Neuronal stem cell (in vitro differentiated cells): ENCODE measurements around the gene STARD13.

Source experiments
- DNase-seq: peaks from one replicate; pipeline ENCODE4 v3.0.0-alpha.2; 2013; ENCODE audit warnings: low spot score
- H2AFZ ChIP-seq: one replicate; pipeline ENCODE4 v1.6.1; 2013; ENCODE audit warnings: mild to moderate bottlenecking, low read length, inconsistent platforms
- H2AK5ac ChIP-seq: 2 replicates; pipeline ENCODE4 v1.6.1; 2013; ENCODE audit warnings: low read depth, mild to moderate bottlenecking, inconsistent platforms, low read length, moderate library complexity, mixed read lengths
- H2BK120ac ChIP-seq: 2 replicates; pipeline ENCODE4 v1.6.1; 2013; ENCODE audit warnings: low read depth, mild to moderate bottlenecking, inconsistent platforms, low read length, moderate library complexity, mixed read lengths
- H2BK12ac ChIP-seq: one replicate; pipeline ENCODE4 v1.6.1; 2013; ENCODE audit warnings: low read length, inconsistent platforms
- H2BK15ac ChIP-seq: 2 replicates; pipeline ENCODE4 v1.6.1; 2013; ENCODE audit warnings: mild to moderate bottlenecking, low read length, inconsistent platforms, mixed read lengths
- H2BK5ac ChIP-seq: one replicate; pipeline ENCODE4 v1.6.1; 2013; ENCODE audit warnings: inconsistent platforms, mild to moderate bottlenecking, low read length, moderate library complexity
- H3K14ac ChIP-seq: one replicate; pipeline ENCODE4 v1.6.1; 2013; ENCODE audit warnings: low read length, inconsistent platforms
- H3K18ac ChIP-seq: 2 replicates; pipeline ENCODE4 v1.6.1; 2013; ENCODE audit warnings: low read length, inconsistent platforms
- H3K23ac ChIP-seq: 2 replicates; pipeline ENCODE4 v1.6.1; 2013; ENCODE audit warnings: low read depth, mild to moderate bottlenecking, mixed read lengths, low read length, inconsistent platforms; ENCODE audit not compliant: poor library complexity
- H3K27ac ChIP-seq: replicated peaks from 3 replicates; pipeline ENCODE4 v1.5.1; 2013; ENCODE audit warnings: low read length, inconsistent platforms
- H3K27me3 ChIP-seq, 3 experiments: 2 replicates each; pipeline ENCODE4 v1.6.1; 2013; ENCODE audit warnings: low read length in 3 of 3, mild to moderate bottlenecking in 2 of 3, inconsistent platforms in 1 of 3, low read depth in 1 of 3, mixed read lengths in 1 of 3, moderate library complexity in 1 of 3; ENCODE audit not compliant: control insufficient read depth in 3 of 3, insufficient read depth in 3 of 3
- H3K36me3 ChIP-seq, 2 donors: replicated peaks in 1 of 2; 2 replicates each; pipeline ENCODE4 v1.6.1; 2013; ENCODE audit warnings: low read length in 2 of 2; ENCODE audit not compliant: control insufficient read depth in 2 of 2, insufficient read depth in 2 of 2
- H3K4ac ChIP-seq: 2 replicates; pipeline ENCODE4 v1.6.1; 2013; ENCODE audit warnings: inconsistent platforms, mild to moderate bottlenecking, low read length, moderate library complexity
- H3K4me1 ChIP-seq, 2 donors: 1 replicate in 1 of 2; 2 replicates in 1 of 2; pipeline ENCODE4 v1.6.1; 2013; ENCODE audit warnings: low read length in 2 of 2, low read depth in 1 of 2; ENCODE audit not compliant: control insufficient read depth in 2 of 2, insufficient read depth in 1 of 2
- H3K4me2 ChIP-seq: one replicate; pipeline ENCODE4 v1.6.1; 2013; ENCODE audit warnings: mild to moderate bottlenecking, low read length, inconsistent platforms; ENCODE audit not compliant: insufficient read depth, poor library complexity, severe bottlenecking
- H3K4me3 ChIP-seq, 2 donors: 2 replicates each; pipeline ENCODE4 v1.5.1; 2013; ENCODE audit warnings: low read length in 2 of 2, mild to moderate bottlenecking in 2 of 2, inconsistent platforms in 1 of 2, moderate library complexity in 1 of 2
- H3K79me1 ChIP-seq: one replicate; pipeline ENCODE4 v1.6.1; 2013; ENCODE audit warnings: low read depth, mild to moderate bottlenecking, inconsistent platforms, low read length, moderate library complexity
- H3K9ac ChIP-seq: one replicate; pipeline ENCODE4 v1.6.1; 2013; ENCODE audit warnings: mild to moderate bottlenecking, low read depth, low read length, inconsistent platforms; ENCODE audit not compliant: poor library complexity
- H3K9me3 ChIP-seq, 2 donors: replicated peaks in 1 of 2; 2 replicates each; pipeline versions ENCODE3 to v1.6.1; 2013; ENCODE audit warnings: low read length in 2 of 2, mild to moderate bottlenecking in 2 of 2, inconsistent platforms in 1 of 2, low read depth in 1 of 2, mixed read lengths in 1 of 2, moderate library complexity in 1 of 2; ENCODE audit not compliant: control insufficient read depth in 2 of 2, insufficient read depth in 1 of 2
- H4K8ac ChIP-seq: one replicate; pipeline ENCODE4 v1.6.1; 2013; ENCODE audit warnings: low read depth, mild to moderate bottlenecking, inconsistent platforms, low read length, moderate library complexity
- H4K91ac ChIP-seq: one replicate; pipeline ENCODE4 v1.6.1; 2013; ENCODE audit warnings: low read length, low read depth, mild to moderate bottlenecking, inconsistent platforms; ENCODE audit not compliant: poor library complexity
- WGBS, 2 donors: extraction: QIAGEN DNeasy Blood & Tissue Kit; methylation state at CpG; one replicate each; pipeline ENCODE4 v1.1.7; 2013; ENCODE audit warnings: missing lambda C conversion rate in 2 of 2, mixed read lengths in 1 of 2; ENCODE audit not compliant: insufficient read length in 2 of 2, insufficient replicate concordance in 1 of 2; ENCODE audit errors: extremely low coverage in 2 of 2; 5-methylcytosine and 5-hydroxymethylcytosine counted together

The STARD13 gene

DNA sequence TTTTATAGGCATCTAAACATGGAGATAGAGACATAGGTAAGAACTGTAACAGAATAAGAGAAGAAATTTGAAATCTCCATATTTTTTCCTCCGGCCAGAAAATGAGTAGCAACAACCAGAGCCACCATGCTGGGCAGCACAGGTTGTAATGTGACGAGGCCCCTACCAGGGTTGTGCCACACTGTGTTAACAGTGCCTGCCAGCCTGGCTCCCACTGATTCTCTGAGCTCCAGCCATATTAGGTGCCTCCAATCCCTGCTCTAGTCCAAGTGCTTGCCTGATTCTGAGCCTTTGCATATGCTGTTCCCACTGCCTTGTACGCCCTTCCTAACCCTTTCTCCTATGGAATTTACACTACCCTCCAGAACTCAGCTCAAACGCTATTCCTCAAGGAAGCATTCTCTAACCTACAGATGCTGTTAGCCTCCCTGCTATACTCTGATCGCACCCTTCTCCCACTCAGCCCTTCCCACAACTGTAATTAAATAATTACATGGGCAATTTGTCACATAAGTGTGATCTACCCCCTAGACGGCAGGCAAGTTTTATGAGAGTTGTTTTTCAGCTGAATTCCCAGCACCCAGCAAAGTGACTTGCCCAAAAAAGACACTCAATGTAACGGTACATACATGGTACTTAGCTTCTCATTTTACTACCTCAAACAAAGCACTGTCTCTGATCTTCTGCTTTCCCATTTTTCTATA, 37.6 kb upstream of the STARD13 start:
- Histone ChIP-seq H3K4ac (no peak overlapping the region), H2BK120ac (no peak overlapping the region), H3K4me3 (no peak overlapping the region), H4K8ac (no peak overlapping the region), H2AFZ (no peak overlapping the region), H2BK12ac (no peak overlapping the region), H2AK5ac (no peak overlapping the region), H3K36me3 (no peaks in the 10 kb centered on the region), H3K9me3 (no peaks in the 10 kb centered on the region), H3K14ac (no peak overlapping the region), H3K4me2 (no peak overlapping the region), H4K91ac (no peak overlapping the region), H3K79me1 (no peaks in the 10 kb centered on the region), H3K4me1 (no peaks in the 10 kb centered on the region), H3K9ac (no peak overlapping the region), H2BK5ac (no peak overlapping the region), H3K23ac (no peak overlapping the region), H3K27me3 (no peaks in the 10 kb centered on the region), H3K18ac (no peak overlapping the region), H3K27ac (no peak overlapping the region), H2BK15ac (no peak overlapping the region)
- no peak for DNase-seq
- no CpG with 5 or more reads among the region's 7 CpGs for WGBS, 2 donors

GRCh38 chr13:33322543-33322809, 36.9 kb upstream of the STARD13 start:
- H3K4me3 ChIP-seq, result no peak overlapping the region
- no peak overlapping the region for H2AFZ ChIP-seq
- no peak for DNase-seq
- H3K36me3 ChIP-seq, result no peaks in the 10 kb centered on the region
- no peaks in the 10 kb centered on the region for H3K79me1 ChIP-seq
- H3K9me3 ChIP-seq, result no peaks in the 10 kb centered on the region
- H2BK5ac ChIP-seq, result no peak overlapping the region
- H3K27me3 ChIP-seq, result no peaks in the 10 kb centered on the region
- no peak overlapping the region for H3K9ac ChIP-seq
- H3K4me2 ChIP-seq, result no peak overlapping the region
- H2BK120ac ChIP-seq, result no peak overlapping the region
- H4K8ac ChIP-seq, result no peak overlapping the region
- H2AK5ac ChIP-seq, result no peak overlapping the region
- WGBS, 2 donors, result no CpG with 5 or more reads among the region's 5 CpGs
- no peaks in the 10 kb centered on the region for H3K4me1 ChIP-seq
- no peak overlapping the region for H3K18ac ChIP-seq
- no peak overlapping the region for H3K23ac ChIP-seq
- H3K4ac ChIP-seq, result no peak overlapping the region
- H2BK15ac ChIP-seq, result no peak overlapping the region
- H4K91ac ChIP-seq, result no peak overlapping the region
- H2BK12ac ChIP-seq, result no peak overlapping the region
- H3K27ac ChIP-seq, result no peak overlapping the region
- no peak overlapping the region for H3K14ac ChIP-seq

DNA sequence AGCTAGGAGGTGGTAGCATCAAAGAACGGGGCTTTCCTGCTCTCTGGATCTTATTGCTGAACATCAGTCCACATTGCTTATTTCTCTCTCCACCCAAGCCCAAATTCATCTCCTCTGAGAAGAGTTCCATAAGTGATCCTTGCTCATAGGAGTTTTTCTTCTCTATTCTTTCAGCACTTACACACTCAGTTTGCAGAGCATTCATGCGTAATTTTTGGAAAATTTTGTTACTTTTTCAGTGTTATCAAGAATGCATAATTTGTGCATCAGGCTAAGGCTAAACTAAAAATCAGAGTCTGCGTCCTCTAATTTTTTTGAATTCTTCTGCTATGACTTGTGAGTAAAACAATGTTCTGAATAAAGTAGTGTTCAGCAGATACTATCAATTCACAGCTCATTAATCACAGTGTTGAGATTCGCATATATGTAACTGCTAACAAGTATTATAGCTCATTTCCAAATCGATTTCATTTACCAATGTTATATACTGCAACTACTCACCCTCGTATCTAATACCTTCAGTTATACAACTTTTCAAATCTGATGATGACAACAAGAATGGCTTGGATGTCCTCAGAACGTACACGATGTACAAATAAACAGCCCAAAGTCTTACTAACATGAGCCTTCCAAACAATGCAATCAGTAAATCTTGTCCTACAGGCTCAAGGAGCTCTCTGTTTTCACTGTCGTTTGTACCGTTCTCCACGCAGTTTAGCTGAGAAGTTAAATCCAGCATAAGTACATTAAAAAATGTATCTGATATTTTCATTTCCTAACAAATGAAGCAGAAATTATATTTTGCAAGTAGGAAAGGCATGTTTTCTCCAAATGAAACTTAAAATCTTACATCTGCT, 36.4 kb upstream of the STARD13 start:
- Histone ChIP-seq H3K9ac (no peak overlapping the region), H3K14ac (no peak overlapping the region), H3K18ac (no peak overlapping the region), H3K4me2 (no peak overlapping the region), H2BK15ac (no peak overlapping the region), H3K23ac (no peak overlapping the region), H3K4ac (no peak overlapping the region), H3K79me1 (no peaks in the 10 kb centered on the region), H3K4me3 (no peak overlapping the region), H4K91ac (no peak overlapping the region), H3K4me1 (no peaks in the 10 kb centered on the region), H3K9me3 (no peaks in the 10 kb centered on the region), H2AFZ (no peak overlapping the region), H3K27ac (no peak overlapping the region), H4K8ac (no peak overlapping the region), H2BK120ac (no peak overlapping the region), H3K36me3 (no peaks in the 10 kb centered on the region), H2AK5ac (no peak overlapping the region), H2BK5ac (no peak overlapping the region), H2BK12ac (no peak overlapping the region), H3K27me3 (no peaks in the 10 kb centered on the region)
- no peak for DNase-seq
- WGBS, 2 donors, result no CpG with 5 or more reads among the region's 11 CpGs

DNA sequence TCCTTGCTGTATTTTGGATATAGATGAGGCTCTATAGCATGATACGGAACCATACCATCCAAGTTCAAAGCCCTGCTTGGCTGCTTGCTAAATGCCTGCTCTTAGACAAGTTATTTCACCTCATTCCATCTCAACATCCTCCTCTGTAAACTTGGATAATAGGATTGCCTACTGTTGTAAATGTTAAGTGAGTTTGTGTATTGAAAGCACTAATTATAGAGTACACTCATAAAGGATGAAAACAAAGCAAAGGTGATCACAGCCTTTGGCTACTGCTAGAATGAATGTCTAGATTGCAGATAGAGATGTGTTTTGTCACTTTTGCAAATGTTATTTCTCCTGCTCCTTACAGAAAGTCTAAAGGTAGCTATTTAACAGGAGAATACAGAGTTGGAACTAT, 34.3 kb upstream of the STARD13 start:
- no peaks in the 10 kb centered on the region for H3K36me3 ChIP-seq
- H3K27me3 ChIP-seq, result no peaks in the 10 kb centered on the region
- no peaks in the 10 kb centered on the region for H3K79me1 ChIP-seq
- no peaks in the 10 kb centered on the region for H3K9me3 ChIP-seq
- no peak overlapping the region for H3K9ac ChIP-seq
- no peak overlapping the region for H3K4me2 ChIP-seq
- H2BK12ac ChIP-seq, result no peak overlapping the region
- H3K4me1 ChIP-seq, result no peaks in the 10 kb centered on the region
- H3K4me3 ChIP-seq, result no peak overlapping the region
- no CpG with 5 or more reads among the region's 1 CpG for WGBS, 2 donors
- H2BK120ac ChIP-seq, result no peak overlapping the region
- no peak overlapping the region for H4K91ac ChIP-seq
- H2BK15ac ChIP-seq, result no peak overlapping the region
- DNase-seq, result no peak
- H3K27ac ChIP-seq, result no peak overlapping the region
- H2BK5ac ChIP-seq, result no peak overlapping the region
- no peak overlapping the region for H3K4ac ChIP-seq
- no peak overlapping the region for H3K18ac ChIP-seq
- no peak overlapping the region for H2AFZ ChIP-seq
- H2AK5ac ChIP-seq, result no peak overlapping the region
- no peak overlapping the region for H3K14ac ChIP-seq
- H3K23ac ChIP-seq, result no peak overlapping the region
- H4K8ac ChIP-seq, result no peak overlapping the region
